ENCODE measurements around the gene ZNF180. TPM values are rescaled to one million over a fixed set of nuclear protein-coding genes. Genes with fewer than 3 reads are reported as not detected.

Gene ZNF180
- 7.0 and 8.9 TPM in 2 replicates for total RNA-seq
- long read RNA-seq, full-length matches to known transcripts, result 45 of 60 reads
- long read RNA-seq, partial matches to known transcripts, result 0 of 60 reads
- long read RNA-seq, other reads (novel, unspliced or antisense), result 15 of 60 reads

GRCh38 chr19:44499962-44500949 lies at the start of gene ZNF180:
TSS of gene ZNF180 (minus strand) at chr19:44500522. CDS start at chr19:44497334, 3,188 bp downstream.
- peaks cover 25% of the 10 kb centered on the region for H3K4me1 Mint-ChIP-seq (ENCODE audit: unreplicated experiment)
- peaks cover 32% of the 10 kb centered on the region for H3K36me3 Mint-ChIP-seq (ENCODE audit: unreplicated experiment)
- H3K4me3 Mint-ChIP-seq (ENCODE audit: unreplicated experiment), result peak within 1 kb of the TSS; percentile 95
- TF ChIP-seq CTCF (IDR thresholded peaks at IDR 0.05), result peak; percentile 48
- peaks cover 9% of the 10 kb centered on the region for H3K27me3 Mint-ChIP-seq (ENCODE audit: unreplicated experiment)
- peak; percentile 97 for DNase-seq (ENCODE audit: extremely low spot score, unreplicated experiment)
- peaks cover 15% of the 10 kb centered on the region for H3K9me3 Mint-ChIP-seq (ENCODE audit: unreplicated experiment)
- H3K27ac Mint-ChIP-seq (ENCODE audit: unreplicated experiment), result peak within 1 kb of the TSS; percentile 89

GRCh38 chr19:44549507-44549906 lies 49.2 kb upstream of the ZNF180 start:
- H3K36me3 Mint-ChIP-seq (ENCODE audit: unreplicated experiment), result no peaks in the 10 kb centered on the region
- DNase-seq (ENCODE audit: extremely low spot score, unreplicated experiment), result peak; percentile 53
- H3K27ac Mint-ChIP-seq (ENCODE audit: unreplicated experiment), result no peak overlapping the region
- peaks cover 9% of the 10 kb centered on the region for H3K27me3 Mint-ChIP-seq (ENCODE audit: unreplicated experiment)
- H3K9me3 Mint-ChIP-seq (ENCODE audit: unreplicated experiment), result no peaks in the 10 kb centered on the region
- no peak overlapping the region for H3K4me3 Mint-ChIP-seq (ENCODE audit: unreplicated experiment)
- no peaks in the 10 kb centered on the region for H3K4me1 Mint-ChIP-seq (ENCODE audit: unreplicated experiment)
- TF ChIP-seq CTCF (IDR thresholded peaks at IDR 0.05), result no peak

- H3K9me3 Mint-ChIP-seq (ENCODE audit: unreplicated experiment), result no peaks in the 10 kb centered on the region
- no peaks in the 10 kb centered on the region for H3K36me3 Mint-ChIP-seq (ENCODE audit: unreplicated experiment)
- no peaks in the 10 kb centered on the region for H3K4me1 Mint-ChIP-seq (ENCODE audit: unreplicated experiment)
- no peak overlapping the region for H3K4me3 Mint-ChIP-seq (ENCODE audit: unreplicated experiment)
- TF ChIP-seq CTCF (IDR thresholded peaks at IDR 0.05), result no peak
- peaks cover 7% of the 10 kb centered on the region for H3K27me3 Mint-ChIP-seq (ENCODE audit: unreplicated experiment)
- H3K27ac Mint-ChIP-seq (ENCODE audit: unreplicated experiment), result no peak overlapping the region
- DNase-seq (ENCODE audit: extremely low spot score, unreplicated experiment), result peak; percentile 65
Observed at GRCh38 chr19:44548736-44549135, 48.4 kb upstream of the ZNF180 start.

GRCh38 chr19:44544031-44544430 lies 43.7 kb upstream of the ZNF180 start:
- no peaks in the 10 kb centered on the region for H3K9me3 Mint-ChIP-seq (ENCODE audit: unreplicated experiment)
- no peaks in the 10 kb centered on the region for H3K36me3 Mint-ChIP-seq (ENCODE audit: unreplicated experiment)
- no peak overlapping the region for H3K27ac Mint-ChIP-seq (ENCODE audit: unreplicated experiment)
- H3K27me3 Mint-ChIP-seq (ENCODE audit: unreplicated experiment), result peaks cover 11% of the 10 kb centered on the region
- no peak for DNase-seq (ENCODE audit: extremely low spot score, unreplicated experiment)
- no peak for TF ChIP-seq CTCF (IDR thresholded peaks at IDR 0.05)
- no peak overlapping the region for H3K4me3 Mint-ChIP-seq (ENCODE audit: unreplicated experiment)
- no peaks in the 10 kb centered on the region for H3K4me1 Mint-ChIP-seq (ENCODE audit: unreplicated experiment)

- DNase-seq (ENCODE audit: extremely low spot score, unreplicated experiment), result no peak
- Mint-ChIP-seq H3K4me1 (ENCODE audit: unreplicated experiment) (no peaks in the 10 kb centered on the region), H3K4me3 (ENCODE audit: unreplicated experiment) (no peak overlapping the region), H3K27ac (ENCODE audit: unreplicated experiment) (no peak overlapping the region), H3K27me3 (ENCODE audit: unreplicated experiment) (peaks cover 16% of the 10 kb centered on the region), H3K9me3 (ENCODE audit: unreplicated experiment) (no peaks in the 10 kb centered on the region), H3K36me3 (ENCODE audit: unreplicated experiment) (no peaks in the 10 kb centered on the region)
- TF ChIP-seq CTCF (IDR thresholded peaks at IDR 0.05), result no peak
Observed at GRCh38 chr19:44542671-44543070, 42.3 kb upstream of the ZNF180 start.
